GM19452 (cell line): Measurements from ENCODE around the gene FBLN2.

Source experiments
- ATAC-seq: cut with Tn5 transposase; IDR thresholded peaks from one replicate; pipeline ENCODE4 v1.9.1; 2021; ENCODE audit not compliant: unreplicated experiment

Gene FBLN2

DNA sequence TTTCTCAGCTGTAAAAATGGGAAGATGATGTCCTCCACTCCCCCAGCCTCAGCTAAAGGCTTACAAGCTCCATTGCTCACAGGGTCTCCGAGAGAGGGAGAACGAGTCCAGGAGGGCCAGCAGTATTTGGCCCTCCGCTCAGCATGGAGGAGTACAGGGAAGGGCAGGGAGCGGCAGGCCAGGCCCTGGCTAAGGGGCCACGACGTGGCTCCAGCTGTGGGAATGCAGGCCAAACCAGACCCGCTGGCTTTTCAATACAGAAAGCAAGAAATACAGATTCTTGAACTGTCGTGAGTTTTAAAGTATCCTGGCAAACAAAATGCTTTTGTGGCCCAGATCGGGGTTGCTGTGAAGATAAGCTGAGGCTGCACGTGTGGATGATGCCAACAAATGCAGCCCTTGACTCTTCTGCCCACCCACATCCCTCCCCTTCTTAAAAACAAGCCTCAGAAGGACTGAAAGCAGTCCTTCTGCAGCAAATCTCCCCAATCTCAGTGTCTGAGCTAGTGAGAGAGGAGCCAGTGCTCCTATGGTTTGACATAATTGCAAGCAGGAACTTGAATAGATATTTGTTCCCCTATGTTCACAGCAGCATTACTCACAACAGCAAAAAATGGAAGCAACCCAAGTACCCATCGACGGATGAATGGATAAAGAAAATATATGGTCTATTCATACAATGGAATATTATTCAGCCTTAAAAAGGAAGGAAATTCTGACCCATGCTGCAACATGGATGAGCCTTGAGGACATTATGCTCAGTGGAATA lies 18.5 kb upstream of the FBLN2 start:
- ATAC-seq, result no peak

DNA sequence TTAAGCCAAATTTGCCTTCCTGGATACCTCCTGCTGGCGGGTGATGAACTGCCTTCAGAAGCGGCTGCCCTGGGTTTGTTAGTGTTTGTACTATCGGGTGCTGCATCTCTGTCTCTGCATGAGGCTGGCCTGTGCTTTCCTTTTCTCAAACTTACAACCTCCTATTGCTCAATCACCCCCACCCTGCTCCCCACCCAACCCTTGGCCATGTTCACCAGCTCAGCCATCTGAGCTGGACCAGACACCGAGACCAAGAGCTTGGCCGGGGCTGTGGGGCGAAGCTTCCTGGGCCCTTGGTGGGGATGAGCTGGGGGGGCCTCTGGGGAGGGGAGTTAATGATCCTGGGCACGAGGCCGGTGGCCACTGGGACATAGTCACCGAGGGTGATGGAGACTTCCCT lies 16.8 kb upstream of the FBLN2 start:
- no peak for ATAC-seq

GRCh38 chr3:13532631-13533030 lies 16.3 kb upstream of the FBLN2 start:
- no peak for ATAC-seq

GRCh38 chr3:13533885-13534301 lies 15.0 kb upstream of the FBLN2 start:
- no peak for ATAC-seq

GRCh38 chr3:13535526-13535875 lies 13.4 kb upstream of the FBLN2 start:
- no peak for ATAC-seq

GRCh38 chr3:13535905-13536304 lies 13.0 kb upstream of the FBLN2 start:
- ATAC-seq, result no peak

GRCh38 chr3:13536432-13536831 lies 12.5 kb upstream of the FBLN2 start:
- no peak for ATAC-seq

GRCh38 chr3:13536832-13537231 lies 12.1 kb upstream of the FBLN2 start:
- ATAC-seq, result no peak

- no peak for ATAC-seq
Measured at GRCh38 chr3:13537244-13537908, 11.5 kb upstream of the FBLN2 start.

DNA sequence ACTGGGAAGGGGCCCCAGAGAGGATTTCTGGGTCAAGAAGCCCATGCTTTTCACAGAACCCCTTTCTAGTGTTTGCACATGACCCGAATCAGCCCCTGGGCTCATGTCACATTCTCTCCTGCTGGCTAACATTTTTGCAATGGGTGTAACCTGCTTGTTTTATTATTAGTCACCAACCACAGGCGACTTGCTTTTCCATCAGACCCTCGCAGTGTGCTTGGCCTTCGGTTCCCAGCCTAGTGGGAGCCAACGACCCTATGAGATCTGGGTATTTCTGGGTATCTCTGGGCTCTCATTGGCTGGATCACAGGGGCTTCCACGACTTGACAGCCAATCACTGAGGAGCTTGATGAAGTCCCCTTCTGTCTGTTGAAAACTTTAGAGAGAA lies 11.0 kb upstream of the FBLN2 start:
- no peak for ATAC-seq

DNA sequence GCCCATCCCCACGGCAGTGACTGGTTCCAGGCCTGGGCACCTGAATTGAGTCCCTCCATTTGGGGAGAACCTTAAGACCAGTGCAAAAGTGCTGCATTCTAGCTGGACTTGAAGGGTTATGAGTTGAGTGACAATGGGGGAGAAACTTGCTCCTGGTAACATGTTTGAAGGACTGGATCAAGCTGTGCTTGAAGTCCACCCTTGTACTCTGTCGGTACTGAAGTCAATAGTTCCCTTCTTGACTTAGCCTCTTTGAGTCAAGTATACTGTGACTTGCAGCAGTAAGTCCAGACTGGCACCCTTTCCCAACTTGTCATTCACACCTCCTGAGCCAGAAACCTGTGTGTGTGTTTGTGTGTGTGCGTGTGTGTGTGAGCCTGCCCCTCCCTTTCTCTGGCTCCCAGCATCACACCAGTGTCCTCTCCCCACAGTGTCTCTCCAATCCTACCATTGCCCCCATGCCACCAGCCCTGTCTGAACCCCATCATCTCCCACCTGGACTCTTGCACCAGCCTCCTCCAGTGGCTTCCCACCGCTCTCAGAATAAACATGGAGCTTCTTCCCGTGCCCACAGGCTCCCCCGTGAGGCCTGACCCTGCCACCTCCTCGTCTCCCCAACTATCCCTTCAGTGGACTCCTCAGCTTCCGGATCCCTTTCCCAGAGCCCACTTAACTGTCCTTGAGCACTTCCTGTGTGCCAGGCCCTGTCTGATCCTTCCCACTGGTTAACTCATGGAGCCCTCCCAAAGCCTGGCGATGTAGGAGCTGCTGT lies 10.2 kb upstream of the FBLN2 start:
- no peak for ATAC-seq

- no peak for ATAC-seq
Measured at GRCh38 chr3:13539292-13539638, 9.7 kb upstream of the FBLN2 start.

- ATAC-seq, result no peak
Measured at GRCh38 chr3:13539671-13540070, 9.3 kb upstream of the FBLN2 start.

GRCh38 chr3:13540297-13540995 lies 8.5 kb upstream of the FBLN2 start:
- no peak for ATAC-seq

DNA sequence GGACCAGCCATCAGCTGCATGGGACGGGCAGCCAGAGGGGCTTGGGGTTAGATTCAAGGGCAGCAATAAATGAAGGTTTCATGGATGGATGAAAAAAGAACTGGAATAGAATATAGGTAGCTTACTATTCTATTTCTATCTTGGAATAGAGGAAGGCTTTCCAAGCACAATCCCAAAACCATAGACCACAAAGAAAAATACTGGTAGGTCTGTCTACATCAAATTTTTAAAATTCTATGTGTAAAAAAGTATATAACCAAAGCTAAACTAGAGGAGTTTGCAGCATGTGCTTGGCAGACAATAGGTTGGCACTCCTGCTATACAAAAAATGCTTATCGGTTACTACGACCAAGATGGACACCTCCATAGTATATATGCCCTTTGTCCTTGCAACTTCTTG lies 7.2 kb upstream of the FBLN2 start:
- no peak for ATAC-seq

- no peak for ATAC-seq
Measured at GRCh38 chr3:13542142-13542541, 6.8 kb upstream of the FBLN2 start.

DNA sequence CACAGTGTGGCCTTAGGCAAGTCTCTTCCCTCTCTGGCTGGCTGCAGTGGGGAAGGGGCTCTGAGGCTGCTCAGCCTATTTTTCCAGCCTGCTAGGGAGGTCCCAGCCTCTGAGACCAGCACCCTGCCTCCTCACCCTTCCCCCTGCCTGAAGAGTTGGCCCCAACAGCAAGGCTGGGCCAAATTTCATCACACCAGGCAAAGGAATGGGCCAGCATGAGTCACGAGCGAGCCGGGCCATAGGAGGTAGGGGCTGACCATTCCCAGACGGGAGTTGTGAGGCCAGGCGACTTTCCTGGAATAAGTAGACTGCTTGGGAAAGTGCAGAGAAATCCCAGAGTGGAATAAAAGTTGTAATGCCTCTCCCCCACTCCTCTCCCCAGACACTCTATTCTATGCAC lies 5.7 kb upstream of the FBLN2 start:
- no peak for ATAC-seq

DNA sequence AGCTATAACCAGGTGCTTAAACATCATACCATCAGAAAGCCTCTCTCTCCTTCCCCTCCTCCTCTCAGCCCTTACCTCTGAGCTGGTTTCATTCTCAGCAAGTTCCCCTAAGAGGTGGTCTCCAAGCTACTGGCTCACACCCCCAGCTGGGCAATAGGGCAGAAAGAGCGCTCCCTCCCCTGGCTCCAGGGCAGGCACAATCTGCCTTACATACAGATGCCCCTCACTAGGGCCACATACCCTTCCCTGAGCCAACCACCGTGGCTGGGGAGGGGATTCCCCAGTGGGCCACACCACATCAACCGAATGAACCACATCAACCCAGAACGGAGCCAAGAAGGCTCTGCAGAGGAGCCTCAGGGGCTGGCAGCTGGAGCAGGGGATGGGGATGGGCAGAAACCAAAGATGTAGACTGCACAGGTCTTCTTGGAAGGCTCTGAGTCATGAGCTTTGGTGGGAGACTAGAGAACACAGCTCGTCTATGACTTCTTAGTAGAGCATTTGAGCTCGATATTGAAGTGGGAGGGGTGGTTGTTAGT lies 4.6 kb upstream of the FBLN2 start:
- ATAC-seq, result no peak

GRCh38 chr3:13544951-13545651 lies 3.8 kb upstream of the FBLN2 start:
- no peak for ATAC-seq

DNA sequence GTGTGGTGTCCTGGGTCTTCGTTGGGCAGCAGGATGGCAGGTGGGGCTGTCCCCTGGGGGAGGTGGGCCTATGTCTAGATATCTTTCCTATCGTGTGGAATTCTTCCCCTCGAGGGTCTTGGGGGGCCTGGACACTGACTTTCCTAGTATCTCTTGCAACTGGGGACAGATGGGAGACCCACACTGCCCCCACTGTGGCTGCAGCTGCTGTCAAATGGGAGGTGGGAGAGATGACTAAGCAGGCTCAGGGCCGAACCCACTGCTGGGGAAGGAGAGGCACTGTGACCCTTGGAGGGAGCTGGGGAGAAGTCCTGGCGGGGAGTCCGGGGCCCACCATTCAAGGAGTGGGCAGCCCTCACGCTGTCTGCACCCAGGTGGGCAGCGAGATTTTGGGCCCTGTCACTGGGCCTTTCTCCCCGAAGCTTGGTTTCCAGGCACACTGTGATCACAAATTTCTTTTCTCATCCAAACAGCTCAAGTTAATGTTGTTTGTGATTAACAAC lies 2.9 kb upstream of the FBLN2 start:
- ATAC-seq, result no peak
